HG03521 (cell line): ENCODE measurements around the gene SHISA9.
"Not testable (repeated sequence)": the region's sequence is repeated elsewhere in the genome, so short reads cannot be mapped to it uniquely, and the experiment has no call there.

Source experiments
- ATAC-seq: cut with Tn5 transposase; IDR thresholded peaks from one replicate; pipeline ENCODE4 v1.9.1; 2021; ENCODE audit warnings: mild to moderate bottlenecking, moderate library complexity; ENCODE audit not compliant: unreplicated experiment

The SHISA9 gene

DNA sequence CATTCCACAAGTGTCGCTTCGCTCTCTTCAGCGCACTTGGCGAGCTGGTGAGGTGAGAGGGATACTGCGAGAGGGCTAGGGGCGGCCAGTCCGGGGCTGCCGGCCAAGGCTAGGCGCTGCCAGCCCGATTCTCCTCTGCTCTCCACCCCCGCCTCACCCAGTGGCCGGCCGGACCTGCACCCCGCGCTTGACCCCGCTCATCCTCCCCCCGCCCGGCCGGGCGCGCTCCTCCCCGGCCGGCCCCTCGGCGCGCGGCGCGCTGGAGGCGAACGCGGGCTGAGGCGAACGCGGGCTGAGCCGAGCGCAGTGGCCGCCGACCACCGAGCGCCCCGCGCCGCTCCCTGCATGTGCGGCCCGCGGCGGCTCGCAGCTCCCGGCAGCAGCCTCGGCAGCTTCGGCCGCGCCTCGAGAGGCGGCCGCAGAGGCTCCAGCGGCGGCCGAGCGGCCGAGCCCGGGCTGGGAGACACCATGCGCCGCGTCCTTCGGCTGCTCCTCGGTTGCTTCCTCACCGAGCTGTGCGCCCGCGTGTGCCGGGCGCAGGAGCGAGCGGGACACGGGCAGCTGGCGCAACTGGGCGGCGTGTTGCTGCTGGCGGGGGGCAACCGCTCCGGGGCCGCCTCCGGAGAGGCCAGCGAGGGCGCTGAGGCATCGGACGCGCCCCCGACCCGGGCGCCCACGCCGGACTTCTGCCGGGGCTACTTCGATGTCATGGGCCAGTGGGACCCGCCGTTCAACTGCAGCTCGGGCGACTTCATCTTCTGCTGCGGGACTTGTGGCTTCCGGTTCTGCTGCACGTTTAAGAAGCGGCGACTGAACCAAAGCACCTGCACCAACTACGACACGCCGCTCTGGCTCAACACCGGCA lies at the start of gene SHISA9:
Gene SHISA9 (plus strand): TSS at position 2 of the 865 bp plus-strand sequence.
- no peak for ATAC-seq

DNA sequence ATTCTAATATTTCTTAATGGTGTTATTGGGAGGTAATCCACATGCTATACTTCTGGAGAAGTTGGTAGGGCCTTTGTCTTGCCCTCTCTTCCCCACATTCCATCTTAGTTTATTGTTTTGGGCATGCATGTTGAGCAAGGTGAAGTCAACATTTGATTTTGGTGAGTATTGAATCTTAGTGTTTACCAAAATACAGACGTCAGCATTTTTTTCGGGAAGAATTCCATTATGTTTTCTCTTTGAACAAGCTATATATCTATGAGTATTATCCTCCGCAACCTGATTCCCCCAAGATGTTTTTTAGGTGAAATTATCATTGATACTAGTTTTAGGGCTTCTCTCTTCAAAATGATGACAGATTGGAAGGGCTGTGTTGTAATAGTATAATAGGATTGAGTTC lies 47.4 kb upstream of the SHISA9 start:
- ATAC-seq, result no peak

DNA sequence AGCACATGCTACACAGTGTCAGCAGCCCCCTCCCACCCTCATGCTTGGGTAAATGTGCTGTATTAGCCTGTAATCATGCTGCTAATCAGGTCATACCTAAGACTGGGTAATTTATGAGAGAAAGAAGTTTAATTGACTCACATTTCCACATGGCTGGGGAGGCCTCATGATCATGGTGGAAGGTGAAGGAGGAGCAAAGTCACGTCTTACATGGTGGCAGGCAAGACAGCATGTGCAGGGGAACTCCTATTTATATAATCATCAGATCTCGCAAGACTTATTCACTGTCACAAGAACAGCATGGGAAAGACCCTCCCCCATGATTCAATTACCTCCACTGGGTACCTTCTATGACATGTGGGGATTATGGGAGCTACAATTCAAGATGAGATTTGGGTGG lies 44.0 kb upstream of the SHISA9 start:
- not testable (repeated sequence) for ATAC-seq

DNA sequence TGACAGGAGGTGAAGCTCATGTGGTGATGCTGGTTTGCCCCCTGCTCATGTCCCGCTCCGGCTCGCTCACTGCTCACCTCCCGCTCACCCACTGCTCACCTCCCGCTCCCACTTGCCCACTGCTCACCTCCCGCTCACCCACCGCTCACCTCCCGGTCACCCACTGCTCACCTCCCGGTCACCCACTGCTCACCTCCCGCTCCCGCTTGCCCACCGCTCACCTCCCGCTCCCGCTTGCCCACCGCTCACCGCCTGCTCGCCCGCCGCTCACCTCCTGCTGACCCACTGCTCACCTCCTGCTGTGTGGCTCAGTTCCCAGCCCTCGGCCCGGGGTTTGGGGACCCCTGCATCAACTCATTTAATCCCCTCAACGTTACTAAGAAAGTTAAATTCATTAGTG lies 39.1 kb upstream of the SHISA9 start:
- no peak for ATAC-seq

DNA sequence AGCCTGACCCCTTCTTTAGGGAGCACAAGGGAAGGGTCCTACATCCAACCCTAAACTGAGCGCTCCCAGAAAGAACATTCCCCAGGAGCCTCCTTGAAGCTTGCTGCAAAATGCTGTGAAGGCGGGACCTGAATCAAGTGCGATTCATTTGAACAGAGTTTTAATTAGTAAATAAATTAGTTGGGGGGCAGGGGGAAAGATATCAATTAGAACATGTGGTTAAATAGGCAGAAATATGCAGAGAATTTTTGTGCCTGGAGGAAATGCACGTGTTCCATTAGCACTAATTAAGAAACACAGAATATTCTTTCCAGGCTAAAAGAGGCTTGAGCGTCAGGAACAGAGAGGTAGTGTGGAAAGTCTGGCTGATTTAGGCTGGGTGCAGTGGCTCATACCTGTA lies 38.5 kb upstream of the SHISA9 start:
- ATAC-seq, result no peak

DNA sequence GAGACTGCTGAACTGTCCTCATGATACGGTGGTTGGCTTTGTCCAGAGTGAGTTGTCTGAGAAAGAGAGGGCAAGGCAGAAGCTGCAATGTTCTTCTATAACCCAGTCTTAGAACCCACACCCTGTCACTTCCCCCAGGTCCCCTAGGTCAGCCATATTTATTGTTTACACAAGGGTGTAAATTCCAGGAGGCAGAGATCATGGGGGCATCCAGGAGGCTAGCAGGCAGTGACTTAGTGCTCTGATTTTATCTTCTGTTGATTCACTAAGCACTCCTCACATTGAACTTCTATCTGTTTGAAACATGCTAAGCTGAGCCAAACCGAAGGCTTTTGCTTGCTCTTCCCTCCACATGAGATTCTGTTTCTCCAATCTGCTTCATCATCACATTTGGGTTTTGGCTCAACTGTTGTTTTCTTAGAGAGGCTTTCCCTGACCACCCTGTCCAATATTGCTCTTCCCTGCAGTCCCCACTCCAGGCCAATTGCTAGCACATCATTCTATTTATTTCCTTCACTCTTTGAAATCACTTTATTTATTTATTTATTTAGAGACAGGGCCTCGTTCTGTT lies 34.3 kb upstream of the SHISA9 start:
- ATAC-seq, result no peak

DNA sequence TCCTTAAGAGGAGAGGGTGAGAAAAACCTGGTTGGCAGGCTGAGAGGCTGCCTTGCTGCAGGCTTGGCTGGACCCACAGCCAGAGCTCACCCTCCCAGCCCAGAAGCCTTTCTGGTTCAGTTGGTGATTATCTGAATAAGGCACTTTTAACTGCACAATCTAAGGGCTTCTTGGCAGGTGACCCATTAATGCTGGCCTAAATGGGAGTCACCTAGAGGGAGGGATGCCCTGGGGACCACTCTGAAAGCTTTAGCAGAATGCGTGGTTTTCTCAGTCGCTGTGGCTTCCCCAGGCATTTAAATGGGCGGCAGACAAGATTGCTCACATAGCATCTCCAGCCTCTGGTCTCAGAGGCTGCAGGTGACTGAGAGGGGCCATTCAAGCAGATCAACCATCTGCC lies 33.2 kb upstream of the SHISA9 start:
- ATAC-seq, result no peak

DNA sequence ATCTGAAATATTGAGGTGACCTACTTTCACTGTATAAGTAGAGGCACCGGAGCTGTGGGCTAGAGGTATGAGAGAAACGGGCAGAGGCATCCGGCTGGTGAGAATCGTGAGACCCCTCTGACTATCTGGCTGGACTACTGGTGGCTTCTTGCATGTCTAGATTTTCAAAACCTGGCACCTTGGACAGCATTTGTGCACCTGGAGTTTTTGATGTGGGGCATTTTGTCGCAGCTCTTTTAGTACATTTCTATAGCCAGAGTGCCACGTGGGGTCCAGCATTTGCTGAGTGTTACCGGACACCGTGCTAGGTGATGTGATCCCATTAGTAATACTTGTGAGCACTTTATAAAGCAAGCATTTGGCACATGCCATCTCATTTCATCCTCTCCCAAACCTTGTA lies 32.6 kb upstream of the SHISA9 start:
- ATAC-seq, result no peak

DNA sequence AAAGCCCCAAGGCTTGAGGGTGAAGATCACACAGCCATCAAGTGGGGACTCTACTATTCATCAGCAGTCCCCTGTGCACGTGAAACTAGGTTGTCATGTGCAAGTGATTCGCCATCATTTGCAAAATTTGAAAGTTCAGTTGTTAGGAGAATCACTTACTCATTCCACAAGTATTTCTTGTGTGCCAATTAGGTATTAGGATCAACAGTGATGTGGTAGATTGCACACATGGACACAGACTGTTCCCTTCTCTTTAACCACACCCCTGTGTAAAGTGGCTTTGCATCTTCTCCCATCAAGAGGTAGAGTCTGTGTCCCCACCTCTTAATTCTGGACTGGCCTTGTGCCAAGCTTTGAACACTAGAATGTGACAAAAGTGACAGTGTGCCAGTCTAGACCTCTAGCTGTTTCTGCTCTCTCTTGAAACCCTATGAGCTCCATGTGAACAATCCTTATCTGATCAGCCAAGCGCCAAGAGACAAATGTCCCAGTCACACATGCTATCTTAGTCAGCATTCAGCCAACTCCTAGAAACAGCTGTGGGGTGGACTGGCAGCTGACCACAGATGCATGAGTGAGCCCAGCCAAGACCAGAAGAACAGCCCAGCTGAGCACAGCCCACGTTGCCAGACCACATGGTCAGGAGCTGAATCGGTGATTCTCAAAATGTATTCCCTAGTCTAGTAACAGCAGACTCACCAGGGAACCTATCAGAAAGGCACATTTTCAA lies 31.5 kb upstream of the SHISA9 start:
- ATAC-seq, result no peak

DNA sequence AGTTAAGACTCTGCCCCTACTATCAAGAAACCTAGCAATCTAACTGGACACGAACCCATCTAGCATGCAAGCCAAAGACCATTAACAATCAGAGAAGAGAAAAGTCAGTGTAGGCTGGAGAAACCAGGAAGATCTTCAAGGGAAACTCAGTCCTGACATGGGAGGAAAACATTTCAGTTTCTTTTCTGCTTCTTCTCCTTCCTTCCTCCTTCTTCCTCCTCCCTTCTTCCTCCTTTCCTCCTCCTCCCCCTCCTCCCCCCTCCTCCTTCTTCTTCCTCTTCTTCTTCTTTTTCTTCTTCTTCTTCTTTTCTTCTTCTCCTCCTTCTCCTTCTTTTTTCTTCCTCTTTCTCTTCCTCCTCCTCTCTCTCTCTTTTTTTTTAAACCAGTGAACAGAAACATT lies 29.6 kb upstream of the SHISA9 start:
- ATAC-seq, result no peak

DNA sequence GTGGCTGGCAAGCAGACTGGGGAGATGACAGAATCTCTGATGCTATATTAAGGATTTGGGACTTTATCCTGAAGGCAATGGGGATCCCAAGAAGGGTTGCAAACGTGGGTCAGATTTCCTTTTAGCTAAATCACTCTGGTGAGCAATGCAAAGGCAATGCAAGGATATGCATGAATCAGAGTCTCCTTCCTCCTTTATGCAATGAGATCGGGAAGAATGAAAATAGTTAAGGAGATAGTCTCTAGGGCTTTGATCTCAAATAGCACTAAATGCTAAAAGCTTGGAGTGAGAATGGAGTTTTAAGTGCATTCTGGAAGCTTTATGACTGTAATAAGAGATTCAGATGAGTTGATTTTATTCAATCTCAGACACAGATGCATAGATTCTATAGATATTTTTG lies 27.2 kb upstream of the SHISA9 start:
- no peak for ATAC-seq

DNA sequence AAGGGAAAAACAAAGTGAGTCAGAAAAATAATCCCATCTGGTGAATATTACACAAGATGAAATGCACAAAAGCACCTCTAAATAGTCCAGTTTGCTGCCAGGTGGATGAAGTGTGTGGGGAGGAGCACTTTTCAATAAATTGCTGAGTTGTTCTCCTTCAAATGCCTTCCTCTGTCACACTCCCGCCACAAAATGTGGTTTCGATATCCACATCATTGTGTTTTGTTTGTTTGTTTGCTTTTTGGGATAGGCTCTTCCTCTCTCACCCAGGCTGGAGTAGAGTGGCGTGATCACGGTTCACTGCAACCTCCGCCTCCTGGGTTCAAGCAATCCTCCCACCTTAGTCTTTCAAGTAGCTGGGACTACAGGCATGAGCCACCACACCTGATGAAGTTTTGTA lies 24.6 kb upstream of the SHISA9 start:
- ATAC-seq, result no peak

DNA sequence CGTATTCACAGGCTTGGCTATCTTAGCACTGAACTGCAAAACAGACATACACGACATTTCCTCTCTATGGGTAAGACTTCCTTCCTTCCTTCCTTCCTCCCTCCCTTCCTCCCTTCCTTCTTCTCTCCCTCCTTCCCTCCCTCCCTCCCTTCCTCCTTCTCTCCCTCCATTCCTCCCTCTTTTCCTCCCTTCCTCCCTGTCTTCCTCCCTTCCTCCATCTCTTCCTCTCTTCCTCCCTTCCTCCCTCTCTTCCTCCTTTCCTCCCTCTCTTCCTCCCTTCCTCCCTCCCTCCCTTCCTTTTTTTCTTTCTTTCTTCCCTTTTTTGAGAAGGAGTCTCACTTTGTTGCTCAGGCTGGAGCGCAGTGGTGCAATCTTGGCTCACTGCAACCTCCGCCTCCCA lies 22.4 kb upstream of the SHISA9 start:
- no peak for ATAC-seq

DNA sequence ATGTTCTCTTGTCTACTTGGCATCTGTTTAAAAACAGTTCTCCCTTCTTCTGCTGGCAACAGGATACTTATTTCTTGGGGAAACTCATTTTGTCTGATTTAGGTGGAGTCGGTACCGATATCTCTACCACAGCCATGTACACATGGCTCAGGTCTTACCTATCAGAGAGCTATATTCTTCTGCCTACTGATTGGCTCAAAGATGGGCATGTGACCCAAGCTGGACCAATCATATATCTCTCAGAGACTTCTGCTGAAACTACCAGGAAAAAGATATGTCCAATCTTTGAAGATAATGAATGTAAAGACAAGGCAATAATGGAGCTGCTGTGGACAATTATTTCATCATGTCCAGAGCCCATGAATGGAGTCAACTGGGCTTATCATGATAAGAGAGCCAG lies 21.6 kb upstream of the SHISA9 start:
- no peak for ATAC-seq

DNA sequence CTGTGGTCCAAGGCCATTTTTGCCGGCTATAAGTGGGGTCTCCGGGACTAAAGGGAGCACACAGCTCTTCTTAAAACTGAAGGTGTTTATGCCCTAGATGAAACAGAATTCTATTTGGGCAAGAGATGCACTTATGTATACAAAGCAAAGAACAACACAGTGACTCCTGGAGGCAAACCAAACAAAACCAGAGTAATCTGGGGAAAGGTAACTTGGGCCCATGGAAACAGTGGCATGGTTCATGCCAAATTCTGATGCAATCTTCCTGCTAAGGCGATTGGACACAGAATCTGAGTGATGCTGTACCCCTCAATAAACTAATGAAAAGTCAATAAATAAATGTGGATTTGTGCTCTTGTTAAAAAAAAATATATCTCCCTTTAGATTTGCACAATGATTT lies 20.2 kb upstream of the SHISA9 start:
- ATAC-seq, result no peak

DNA sequence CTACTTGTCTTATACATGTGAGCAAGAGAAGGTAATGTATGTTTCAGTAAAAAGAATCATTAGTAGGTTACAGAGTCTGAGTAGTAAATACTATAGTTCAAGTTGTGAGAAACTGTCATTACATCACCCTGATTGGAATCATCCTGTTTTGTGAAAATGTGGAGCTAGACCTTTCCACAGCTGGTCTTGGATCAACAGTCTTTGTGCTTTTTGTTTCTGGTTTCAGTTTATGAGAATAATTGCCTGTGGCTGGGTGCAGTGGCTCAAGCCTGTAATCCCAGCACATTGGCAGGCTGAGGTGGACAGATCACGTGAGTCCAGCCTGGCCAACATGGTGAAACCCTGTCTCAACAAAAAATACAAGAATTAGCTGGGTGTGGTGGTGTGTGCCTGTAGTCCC lies 19.7 kb upstream of the SHISA9 start:
- ATAC-seq, result no peak

DNA sequence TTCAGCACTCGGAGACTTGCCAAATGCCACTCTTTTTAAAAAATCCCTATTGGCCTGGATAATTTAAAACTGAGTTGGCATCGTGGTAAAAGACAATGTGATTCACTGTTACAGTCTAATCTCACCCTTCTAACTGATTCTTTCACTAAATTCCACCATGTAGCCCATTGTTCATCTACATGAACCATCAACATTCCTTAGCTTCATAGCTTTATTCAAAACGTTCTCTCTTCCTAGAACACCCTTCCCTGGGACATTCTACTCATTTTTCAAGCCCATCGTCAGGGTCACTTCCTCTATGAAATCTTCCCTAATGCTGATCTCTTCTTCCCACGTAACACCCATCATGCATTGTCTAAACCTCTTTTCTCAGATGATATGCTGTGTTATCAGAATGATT lies 15.7 kb upstream of the SHISA9 start:
- no peak for ATAC-seq

DNA sequence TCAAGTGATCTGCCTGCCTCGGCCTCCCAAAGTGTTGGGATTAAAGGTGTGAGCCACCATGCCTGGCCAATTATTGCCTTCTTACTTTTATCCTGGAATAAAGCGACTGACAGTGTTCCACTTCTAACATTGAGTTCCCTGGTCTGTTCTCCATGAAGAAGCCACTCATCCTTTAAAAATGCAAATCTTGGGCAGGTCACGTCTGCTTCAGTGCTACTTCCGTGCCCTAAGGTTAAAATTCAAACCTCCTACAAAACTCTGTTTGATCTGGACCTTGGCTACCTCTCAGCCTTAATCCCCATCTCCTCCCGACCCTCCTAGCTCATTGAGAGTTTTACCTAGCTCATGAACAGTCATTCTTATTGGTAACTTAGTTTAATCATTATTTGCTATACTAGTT lies 9.6 kb upstream of the SHISA9 start:
- no peak for ATAC-seq

DNA sequence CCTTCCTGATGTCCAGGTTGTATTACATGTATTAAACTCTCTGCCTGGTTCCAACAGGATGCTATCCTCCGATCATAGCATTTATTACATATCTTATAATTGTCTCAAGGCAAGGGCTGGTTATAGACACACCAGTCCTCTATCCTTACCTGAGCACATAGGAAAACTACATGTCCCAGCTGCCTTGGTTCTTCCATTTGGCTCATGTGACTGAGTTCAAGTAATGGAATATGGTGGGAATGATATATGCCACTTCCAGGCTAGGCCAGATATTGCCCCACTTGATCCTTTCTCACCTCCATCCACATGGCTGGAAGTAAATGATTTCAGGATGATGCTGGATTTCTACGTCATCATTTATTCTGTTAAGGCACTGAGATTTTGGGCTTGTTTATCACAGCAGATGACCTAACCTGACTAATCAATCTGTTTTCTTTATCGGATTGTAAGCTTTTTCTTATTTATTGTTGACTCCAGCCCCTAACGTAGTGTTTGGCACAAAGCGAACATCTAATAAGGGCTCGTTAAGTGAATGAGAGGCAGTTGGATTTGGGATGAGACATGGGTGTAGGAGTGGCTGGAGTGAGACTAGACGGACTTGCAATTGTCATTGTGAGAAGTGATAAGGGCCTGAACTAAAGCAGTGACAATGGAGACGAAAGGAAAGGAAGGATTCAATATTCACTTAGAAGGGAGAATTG lies 8.2 kb upstream of the SHISA9 start:
- no peak for ATAC-seq

DNA sequence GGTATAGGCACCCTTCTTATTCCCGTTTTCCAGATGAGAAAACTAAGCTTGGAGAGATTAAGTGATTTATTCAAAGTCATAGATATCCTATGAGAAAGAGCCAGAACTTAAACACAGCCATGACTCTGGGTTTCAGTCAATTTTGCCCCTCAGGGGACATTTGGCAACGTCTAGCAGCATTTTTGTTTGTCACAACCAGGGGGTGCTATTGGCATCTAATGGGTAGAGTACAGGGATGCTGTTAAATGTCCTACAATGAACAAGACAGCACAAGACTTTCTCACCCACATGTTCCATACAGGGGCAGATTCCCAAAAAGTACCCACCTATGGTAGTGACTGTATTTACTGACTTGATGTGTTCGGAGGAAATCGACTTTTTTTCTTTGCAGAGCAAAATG lies 4.8 kb upstream of the SHISA9 start:
- ATAC-seq, result no peak

DNA sequence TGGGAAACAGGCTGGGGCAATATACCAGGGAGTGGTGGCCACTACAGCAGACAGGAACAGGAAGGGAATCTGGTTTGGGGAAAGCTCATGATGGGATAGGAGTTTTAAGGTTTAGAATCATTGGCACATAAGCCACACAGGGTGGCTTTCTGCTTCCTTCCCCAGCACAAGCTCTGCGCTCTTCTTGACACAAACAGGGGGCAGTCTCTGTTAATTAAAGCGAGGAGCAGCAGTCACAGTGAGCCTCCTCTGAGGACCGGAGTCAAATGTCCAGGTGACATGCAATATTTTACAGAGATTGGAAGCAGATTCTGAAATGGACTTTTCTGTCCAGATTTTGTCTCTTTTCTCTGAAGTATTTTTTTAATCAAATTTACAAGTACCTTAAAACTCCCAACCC lies 2.8 kb upstream of the SHISA9 start:
- no peak for ATAC-seq
